Measurements from ENCODE around the gene MCM6. TPM values are rescaled to one million over a fixed set of nuclear protein-coding genes. Genes with fewer than 3 reads are reported as not detected.
"Not testable (repeated sequence)": the region's sequence is repeated elsewhere in the genome, so short reads cannot be mapped to it uniquely, and the experiment has no call there.

The MCM6 gene
- 20.8 TPM for total RNA-seq

DNA sequence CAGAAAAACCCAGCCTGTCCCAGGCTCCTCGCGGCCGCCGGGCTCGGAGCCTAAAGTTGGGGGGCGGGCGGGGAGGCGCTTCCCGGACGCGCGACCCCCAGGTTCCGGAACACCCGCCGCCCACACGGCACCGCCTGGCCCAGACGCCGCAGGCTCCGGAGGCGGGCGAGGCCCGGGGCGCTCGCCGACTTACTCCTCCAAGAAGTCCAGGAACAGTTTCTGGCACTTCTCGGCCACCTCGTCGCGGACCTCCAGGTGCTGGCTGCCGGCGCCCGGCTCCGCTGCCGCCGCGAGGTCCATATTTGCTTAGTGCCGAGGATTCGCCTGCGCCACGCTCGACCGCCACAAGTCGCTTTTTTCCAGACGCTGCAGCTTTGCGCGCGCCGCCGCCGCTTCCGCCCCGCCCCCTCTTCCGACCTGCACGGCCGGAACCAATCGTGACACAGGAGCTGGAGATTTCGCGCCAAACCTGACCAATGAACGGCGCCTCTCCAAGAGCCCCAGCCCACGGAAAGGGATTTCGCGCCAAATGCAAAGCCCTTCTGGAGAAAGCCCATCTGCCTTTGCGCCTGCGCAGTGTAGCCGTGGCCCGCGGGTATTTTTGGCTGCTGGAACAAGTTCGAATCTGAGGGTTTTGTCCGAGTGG lies at the start of gene MCM6:
Gene MCM6, minus strand, starts transcription at position 378 of the 646 bp plus-strand sequence. Its CDS starts 78 bp downstream, at position 300.
- DNase-seq (ENCODE audit: low spot score in 2 of 2) (peak; percentile 82 to 94), FAIRE-seq (peak; percentile 30)

DNA sequence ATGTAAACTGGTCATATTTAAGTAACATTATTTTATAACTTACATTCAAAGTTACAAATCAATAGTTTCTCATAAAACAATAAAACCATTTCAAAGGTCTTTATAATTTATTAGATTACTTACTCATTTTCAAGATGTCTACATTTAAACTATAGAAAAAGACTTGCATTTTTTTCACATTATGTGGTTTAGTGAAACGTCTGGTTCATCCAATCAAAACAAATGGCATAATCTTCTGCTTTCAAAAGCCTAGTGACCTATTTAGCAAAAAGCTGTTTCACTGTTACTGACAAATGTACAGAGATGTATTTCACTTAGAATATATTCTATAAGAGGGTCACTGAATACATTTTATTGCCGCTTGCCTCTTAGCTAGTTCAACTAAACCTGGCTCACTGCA lies 49.3 kb upstream of the MCM6 start:
- DNase-seq (ENCODE audit: low spot score in 2 of 2) (no peak), FAIRE-seq (peak; percentile 31)

- DNase-seq (ENCODE audit: low spot score in 2 of 2), result no peak
- peak; percentile 98 for FAIRE-seq
Measured at GRCh38 chr2:135916207-135916606, 40.0 kb upstream of the MCM6 start.

GRCh38 chr2:135914485-135914884 lies 38.2 kb upstream of the MCM6 start:
- DNase-seq (ENCODE audit: low spot score in 2 of 2), result no peak
- no peak for FAIRE-seq

GRCh38 chr2:135913727-135914365 lies 37.6 kb upstream of the MCM6 start:
- DNase-seq (ENCODE audit: low spot score in 2 of 2) (peak in 1 of 2 donors; percentile 5), FAIRE-seq (peak; percentile 59)

DNA sequence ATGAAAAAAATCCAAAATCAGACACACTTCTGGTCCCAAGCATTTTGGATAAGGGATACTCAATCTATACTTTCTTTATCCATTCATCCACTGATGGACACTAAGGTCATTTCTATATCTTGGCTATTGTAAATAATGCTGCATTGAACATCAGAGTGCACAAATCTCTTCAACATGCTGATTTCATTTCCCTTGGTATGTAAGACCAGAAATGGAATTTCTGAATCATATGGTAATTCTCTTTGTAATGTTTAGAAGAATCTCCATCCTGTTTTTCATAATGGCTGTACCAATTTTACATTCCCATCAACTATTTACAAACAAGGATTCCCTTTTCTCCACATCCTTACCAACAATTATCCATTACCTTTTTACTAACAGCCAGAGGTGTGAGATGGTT lies 33.7 kb upstream of the MCM6 start:
- no peak for FAIRE-seq

DNA sequence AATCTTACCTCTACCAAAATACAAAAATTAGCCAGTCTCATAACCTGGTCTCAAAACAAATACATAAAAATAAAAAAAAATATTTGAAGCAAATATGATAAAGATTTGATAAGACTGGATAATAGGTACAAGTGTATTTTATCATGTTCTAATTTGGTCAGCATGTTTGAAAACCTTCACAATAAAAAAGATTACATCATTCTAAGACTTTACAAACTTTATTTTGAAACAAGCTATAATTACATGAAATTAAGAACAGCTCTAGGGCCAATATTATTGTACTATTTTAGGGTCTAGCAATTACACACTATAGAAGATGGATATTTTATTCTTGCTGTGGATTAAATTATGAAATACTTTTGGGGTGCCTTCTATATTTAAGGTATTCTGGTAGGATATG lies 29.4 kb upstream of the MCM6 start:
- DNase-seq (ENCODE audit: low spot score in 2 of 2) (no peak), FAIRE-seq (no peak)

More for the DNA sequence above, 33.7 kb upstream of the MCM6 start:
- no peak for DNase-seq (ENCODE audit: low spot score in 2 of 2)

DNA sequence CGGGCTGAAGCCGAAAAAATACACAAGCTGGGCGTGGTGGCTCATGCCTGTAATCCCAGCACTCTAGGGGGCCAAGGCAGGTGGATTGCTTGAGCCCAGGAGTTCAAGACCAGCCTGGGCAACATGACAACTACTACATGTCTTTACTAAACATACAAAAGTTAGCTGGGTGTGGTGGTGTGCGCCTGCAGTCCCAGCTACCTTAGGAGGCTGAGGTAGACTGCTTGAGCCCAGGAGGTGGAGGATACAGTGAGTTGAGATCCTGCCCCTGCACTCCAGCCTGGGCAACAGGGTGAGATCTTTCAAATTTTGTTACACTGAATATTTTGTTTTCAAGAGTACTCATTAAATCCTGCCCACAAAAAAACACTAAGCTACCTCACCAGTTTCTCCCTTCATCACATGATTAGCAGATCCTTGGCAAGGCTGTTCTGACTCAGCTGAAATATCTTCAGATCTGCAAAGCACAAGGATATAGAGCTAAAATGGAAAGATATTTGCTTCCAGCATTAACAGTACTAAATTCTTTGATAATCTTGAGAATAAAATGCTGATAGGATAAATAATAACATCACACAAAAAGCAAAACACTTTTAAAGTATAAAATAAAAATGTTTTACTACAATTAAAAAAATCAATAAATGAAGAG lies 28.2 kb upstream of the MCM6 start:
- no peak for DNase-seq (ENCODE audit: low spot score in 2 of 2)
- FAIRE-seq, result no peak

GRCh38 chr2:135903650-135904049 lies 27.4 kb upstream of the MCM6 start:
- FAIRE-seq, result no peak
- no peak for DNase-seq (ENCODE audit: low spot score in 2 of 2)

DNA sequence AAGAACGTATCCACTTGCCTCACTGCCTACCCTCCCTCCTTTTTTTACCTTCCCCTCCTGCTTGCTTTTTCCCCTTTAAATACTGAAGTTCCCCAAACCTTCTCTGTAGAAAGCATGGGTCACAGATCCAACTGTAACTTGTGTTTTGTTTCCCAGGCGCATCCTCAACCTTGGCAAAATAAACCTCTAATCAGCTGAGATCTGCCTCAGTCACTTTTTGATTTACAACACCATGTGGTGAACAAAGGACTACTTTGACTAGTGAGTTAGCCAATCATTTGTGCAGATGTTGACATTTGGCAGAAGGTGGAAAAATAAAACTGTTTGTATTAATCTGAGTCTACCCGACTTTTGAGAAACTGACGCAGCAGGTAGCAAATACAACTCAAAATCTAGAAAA lies 23.3 kb upstream of the MCM6 start:
- DNase-seq (ENCODE audit: low spot score in 2 of 2) (no peak), FAIRE-seq (no peak)

DNA sequence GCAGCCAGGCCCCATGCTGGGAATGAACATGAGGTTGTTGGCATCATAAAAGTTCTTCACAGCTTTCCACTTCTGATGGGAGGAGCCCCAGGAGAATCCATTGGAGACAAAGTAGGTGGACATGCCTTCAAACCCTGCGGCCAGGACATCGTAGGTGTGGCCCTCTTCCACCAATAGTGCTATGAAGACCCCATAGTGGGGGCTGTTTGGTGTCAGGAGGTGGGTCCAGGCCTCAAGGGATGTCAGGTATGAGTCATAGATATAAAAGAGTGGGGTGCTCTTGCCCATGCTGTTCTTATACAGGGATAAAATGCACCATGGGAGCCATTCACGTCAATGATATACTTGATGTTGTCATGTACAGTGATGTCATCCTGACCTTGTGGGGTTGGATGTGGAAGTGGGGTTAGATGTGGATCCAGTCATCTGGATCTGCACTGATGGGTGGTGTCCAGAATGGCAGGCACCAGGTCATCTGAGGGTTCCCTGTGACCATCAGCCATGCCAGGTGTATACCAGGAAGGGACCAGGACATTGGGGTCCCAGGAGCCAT lies 22.1 kb upstream of the MCM6 start:
- no peak for DNase-seq (ENCODE audit: low spot score in 2 of 2)
- FAIRE-seq, result no peak

- DNase-seq (ENCODE audit: low spot score in 2 of 2) (no peak), FAIRE-seq (no peak)
Measured at GRCh38 chr2:135894930-135895329, 18.7 kb upstream of the MCM6 start.

GRCh38 chr2:135893374-135893794 lies 17.1 kb upstream of the MCM6 start:
- DNase-seq (ENCODE audit: low spot score in 2 of 2) (no peak), FAIRE-seq (no peak)

GRCh38 chr2:135890835-135891234 lies 14.6 kb upstream of the MCM6 start:
- FAIRE-seq (no peak), DNase-seq (ENCODE audit: low spot score in 2 of 2) (no peak)

DNA sequence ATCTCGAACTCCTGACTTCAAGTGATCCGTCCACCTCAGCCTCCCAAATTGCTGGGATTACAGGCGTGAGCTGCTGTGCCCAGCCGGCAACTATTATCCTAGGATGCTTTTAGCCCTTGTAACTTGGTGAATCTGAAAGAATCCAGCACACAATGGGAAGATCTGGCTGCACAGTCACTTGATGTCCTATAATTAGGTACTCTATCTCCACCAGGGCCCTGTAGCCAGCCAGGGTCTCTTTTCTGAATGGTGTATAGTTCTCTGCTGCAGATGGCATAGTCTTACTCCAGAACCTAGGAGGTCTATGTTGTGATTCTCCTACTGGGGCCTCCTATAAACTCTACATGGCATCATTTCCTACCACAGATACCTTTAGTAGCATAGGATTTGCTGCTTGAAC lies 13.9 kb upstream of the MCM6 start:
- no peak for FAIRE-seq

DNA sequence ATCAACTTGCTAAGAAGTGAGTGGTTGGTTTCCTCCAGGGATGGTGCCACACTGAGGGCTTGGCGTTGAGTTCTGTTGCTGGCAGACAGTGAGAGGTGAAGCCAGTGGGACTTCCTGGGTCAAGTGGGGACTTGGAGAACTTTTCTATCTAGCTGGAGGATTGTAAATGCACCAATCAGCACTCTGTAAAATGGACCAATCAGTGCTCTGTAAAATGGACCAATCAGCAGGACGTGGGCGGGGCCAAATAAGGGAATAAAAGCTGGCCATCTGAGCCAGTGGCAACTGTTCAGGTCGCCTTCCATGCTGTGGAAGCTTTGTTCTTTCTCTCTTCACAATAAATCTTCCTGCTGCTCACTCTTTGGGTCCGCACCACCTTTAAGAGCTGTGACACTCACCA lies 12.3 kb upstream of the MCM6 start:
- not testable (repeated sequence) for DNase-seq (ENCODE audit: low spot score in 2 of 2)

More for the DNA sequence above, 13.9 kb upstream of the MCM6 start:
- DNase-seq (ENCODE audit: low spot score in 2 of 2), result no peak

DNA sequence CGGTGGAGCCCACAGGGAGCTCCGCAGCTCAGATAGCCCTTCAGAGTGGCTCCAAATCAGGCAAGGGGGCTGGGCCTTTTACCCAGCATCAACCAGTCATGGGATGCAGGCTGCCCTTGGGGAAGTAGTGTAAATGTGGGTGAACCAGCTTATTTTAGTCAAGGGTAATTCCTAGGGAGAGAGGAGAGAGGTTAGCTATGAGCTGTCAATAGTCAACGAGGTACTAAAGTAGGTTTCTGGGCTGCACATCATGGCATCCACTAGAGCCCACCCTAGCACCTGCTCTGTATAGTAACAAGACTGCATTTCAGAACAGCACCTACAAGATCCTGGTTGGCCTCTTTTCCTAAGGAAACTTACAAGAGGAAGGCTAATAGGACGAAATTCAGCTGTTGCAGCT lies 9.5 kb upstream of the MCM6 start:
- FAIRE-seq, result no peak
- DNase-seq (ENCODE audit: low spot score in 2 of 2), result no peak

More for the DNA sequence above, 12.3 kb upstream of the MCM6 start:
- not testable (repeated sequence) for FAIRE-seq

DNA sequence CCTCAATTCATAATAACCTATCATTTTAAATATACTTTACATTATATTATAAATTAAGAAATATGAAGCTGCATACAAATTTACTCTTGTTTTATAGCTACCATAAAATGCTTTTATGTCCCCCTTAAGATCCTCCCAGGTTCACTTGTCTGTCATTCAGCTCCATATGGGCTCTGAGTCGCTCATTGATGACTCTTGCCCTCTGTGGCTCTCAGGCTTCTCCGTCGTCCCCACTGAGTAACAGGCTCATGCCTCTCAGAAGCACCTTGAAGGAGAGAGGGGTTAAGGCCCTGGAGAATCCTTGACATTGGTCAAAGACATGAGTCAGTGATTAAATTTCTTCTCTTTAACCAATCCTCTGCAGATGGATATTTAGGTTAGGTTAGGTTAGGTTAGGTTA lies 6.2 kb upstream of the MCM6 start:
- DNase-seq (ENCODE audit: low spot score in 2 of 2) (no peak), FAIRE-seq (no peak)

- FAIRE-seq; DNase-seq (ENCODE audit: low spot score in 2 of 2): not testable (repeated sequence)
Measured at GRCh38 chr2:135876770-135877169, 527 bp upstream of the MCM6 start.

GRCh38 chr2:135875491-135876065 lies 665 bp downstream of the MCM6 start:
- DNase-seq (ENCODE audit: low spot score in 2 of 2), result peak in 1 of 2 donors; percentile 35
- no peak for FAIRE-seq

GRCh38 chr2:135874777-135875365 lies 1.4 kb downstream of the MCM6 start:
- DNase-seq (ENCODE audit: low spot score in 2 of 2) (no peak), FAIRE-seq (no peak)
